ENCODE measurements around the gene RNF111. TPM values are rescaled to one million over a fixed set of nuclear protein-coding genes. Genes with fewer than 3 reads are reported as not detected.

Gene RNF111
- total and polyA plus RNA-seq, 9 of the 15 experiments (the other 6 are each of a cell fraction or from before 2014, with no cell fraction given) = 7.9 to 26.0 (median 14.4) TPM

DNA sequence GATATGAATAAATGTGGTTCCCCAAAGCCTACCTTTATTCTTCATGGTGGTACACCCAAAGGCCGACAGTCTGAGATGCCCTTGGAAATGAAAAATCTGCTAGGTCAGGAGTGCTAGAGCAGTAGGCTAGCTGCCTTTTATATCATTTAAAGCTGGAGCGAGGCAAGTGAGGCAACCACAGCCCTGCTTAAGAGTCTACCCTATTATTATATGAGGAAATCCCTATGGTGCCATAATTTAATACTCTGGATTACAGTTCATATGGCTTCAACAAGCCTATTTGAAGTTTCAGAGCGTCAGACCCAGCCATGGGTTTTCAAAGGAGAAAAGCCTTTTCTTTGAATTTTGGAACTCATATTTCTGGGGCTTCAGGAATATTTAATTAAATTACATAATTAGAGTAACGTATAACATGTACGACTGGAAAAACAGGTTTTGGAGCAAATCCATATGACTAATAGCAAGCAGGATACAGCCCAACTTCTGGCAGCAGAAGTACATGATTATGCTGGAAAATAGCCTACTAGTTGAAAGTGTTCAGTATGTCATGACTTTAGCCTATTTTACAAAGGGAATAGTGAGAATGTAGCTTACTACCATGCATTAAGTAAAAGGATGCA lies 36.0 kb upstream of the RNF111 start (continued):
- no peak for TF ChIP-seq CHD7 (IDR thresholded peaks at IDR 0.05; ENCODE audit: low read depth, low read length)
- no peak for TF ChIP-seq GTF2E2 (tag; IDR thresholded peaks at IDR 0.05)
- TF ChIP-seq, protein P1, sequence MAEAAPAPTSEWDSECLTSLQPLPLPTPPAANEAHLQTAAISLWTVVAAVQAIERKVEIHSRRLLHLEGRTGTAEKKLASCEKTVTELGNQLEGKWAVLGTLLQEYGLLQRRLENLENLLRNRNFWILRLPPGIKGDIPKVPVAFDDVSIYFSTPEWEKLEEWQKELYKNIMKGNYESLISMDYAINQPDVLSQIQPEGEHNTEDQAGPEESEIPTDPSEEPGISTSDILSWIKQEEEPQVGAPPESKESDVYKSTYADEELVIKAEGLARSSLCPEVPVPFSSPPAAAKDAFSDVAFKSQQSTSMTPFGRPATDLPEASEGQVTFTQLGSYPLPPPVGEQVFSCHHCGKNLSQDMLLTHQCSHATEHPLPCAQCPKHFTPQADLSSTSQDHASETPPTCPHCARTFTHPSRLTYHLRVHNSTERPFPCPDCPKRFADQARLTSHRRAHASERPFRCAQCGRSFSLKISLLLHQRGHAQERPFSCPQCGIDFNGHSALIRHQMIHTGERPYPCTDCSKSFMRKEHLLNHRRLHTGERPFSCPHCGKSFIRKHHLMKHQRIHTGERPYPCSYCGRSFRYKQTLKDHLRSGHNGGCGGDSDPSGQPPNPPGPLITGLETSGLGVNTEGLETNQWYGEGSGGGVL (CRISPR knock-in tag; IDR thresholded peaks at IDR 0.05) = no peak
- TF ChIP-seq, protein P2, sequence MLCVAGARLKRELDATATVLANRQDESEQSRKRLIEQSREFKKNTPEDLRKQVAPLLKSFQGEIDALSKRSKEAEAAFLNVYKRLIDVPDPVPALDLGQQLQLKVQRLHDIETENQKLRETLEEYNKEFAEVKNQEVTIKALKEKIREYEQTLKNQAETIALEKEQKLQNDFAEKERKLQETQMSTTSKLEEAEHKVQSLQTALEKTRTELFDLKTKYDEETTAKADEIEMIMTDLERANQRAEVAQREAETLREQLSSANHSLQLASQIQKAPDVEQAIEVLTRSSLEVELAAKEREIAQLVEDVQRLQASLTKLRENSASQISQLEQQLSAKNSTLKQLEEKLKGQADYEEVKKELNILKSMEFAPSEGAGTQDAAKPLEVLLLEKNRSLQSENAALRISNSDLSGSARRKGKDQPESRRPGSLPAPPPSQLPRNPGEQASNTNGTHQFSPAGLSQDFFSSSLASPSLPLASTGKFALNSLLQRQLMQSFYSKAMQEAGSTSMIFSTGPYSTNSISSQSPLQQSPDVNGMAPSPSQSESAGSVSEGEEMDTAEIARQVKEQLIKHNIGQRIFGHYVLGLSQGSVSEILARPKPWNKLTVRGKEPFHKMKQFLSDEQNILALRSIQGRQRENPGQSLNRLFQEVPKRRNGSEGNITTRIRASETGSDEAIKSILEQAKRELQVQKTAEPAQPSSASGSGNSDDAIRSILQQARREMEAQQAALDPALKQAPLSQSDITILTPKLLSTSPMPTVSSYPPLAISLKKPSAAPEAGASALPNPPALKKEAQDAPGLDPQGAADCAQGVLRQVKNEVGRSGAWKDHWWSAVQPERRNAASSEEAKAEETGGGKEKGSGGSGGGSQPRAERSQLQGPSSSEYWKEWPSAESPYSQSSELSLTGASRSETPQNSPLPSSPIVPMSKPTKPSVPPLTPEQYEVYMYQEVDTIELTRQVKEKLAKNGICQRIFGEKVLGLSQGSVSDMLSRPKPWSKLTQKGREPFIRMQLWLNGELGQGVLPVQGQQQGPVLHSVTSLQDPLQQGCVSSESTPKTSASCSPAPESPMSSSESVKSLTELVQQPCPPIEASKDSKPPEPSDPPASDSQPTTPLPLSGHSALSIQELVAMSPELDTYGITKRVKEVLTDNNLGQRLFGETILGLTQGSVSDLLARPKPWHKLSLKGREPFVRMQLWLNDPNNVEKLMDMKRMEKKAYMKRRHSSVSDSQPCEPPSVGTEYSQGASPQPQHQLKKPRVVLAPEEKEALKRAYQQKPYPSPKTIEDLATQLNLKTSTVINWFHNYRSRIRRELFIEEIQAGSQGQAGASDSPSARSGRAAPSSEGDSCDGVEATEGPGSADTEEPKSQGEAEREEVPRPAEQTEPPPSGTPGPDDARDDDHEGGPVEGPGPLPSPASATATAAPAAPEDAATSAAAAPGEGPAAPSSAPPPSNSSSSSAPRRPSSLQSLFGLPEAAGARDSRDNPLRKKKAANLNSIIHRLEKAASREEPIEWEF (CRISPR knock-in tag; IDR thresholded peaks at IDR 0.05) = no peak

All from K562 (cell line).